ENCODE results near the gene PGP.

DNA sequence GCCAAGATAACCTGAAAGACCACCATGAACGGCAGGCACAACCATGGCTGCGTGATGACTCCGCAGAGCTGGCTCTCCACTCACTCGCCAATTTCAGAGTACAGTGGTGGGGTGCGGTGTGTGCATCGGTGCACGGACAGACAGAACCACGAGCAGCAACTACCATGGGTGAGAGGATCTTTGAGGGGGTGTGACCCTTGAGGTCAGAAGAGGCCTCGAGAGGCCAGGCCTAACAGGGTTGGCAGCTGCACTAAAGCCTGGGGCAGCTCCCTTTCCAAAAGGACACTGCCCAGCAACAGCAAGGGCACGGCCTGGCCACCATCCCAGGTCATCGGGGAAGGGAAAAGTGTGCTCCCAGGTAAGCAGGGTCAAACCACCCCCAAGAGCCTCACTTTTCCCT lies 38.7 kb upstream of the PGP start:
- TF ChIP-seq, protein P1, sequence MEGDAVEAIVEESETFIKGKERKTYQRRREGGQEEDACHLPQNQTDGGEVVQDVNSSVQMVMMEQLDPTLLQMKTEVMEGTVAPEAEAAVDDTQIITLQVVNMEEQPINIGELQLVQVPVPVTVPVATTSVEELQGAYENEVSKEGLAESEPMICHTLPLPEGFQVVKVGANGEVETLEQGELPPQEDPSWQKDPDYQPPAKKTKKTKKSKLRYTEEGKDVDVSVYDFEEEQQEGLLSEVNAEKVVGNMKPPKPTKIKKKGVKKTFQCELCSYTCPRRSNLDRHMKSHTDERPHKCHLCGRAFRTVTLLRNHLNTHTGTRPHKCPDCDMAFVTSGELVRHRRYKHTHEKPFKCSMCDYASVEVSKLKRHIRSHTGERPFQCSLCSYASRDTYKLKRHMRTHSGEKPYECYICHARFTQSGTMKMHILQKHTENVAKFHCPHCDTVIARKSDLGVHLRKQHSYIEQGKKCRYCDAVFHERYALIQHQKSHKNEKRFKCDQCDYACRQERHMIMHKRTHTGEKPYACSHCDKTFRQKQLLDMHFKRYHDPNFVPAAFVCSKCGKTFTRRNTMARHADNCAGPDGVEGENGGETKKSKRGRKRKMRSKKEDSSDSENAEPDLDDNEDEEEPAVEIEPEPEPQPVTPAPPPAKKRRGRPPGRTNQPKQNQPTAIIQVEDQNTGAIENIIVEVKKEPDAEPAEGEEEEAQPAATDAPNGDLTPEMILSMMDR (IDR thresholded peaks at IDR 0.05), result no peak
- TF ChIP-seq EP300 (IDR thresholded peaks at IDR 0.05), result no peak
- no peak for TF ChIP-seq POLR2A (IDR thresholded peaks at IDR 0.05)
- TF ChIP-seq POLR2AphosphoS5 (IDR thresholded peaks at IDR 0.05), result no peak
